HepG2 (cell line): ENCODE measurements around the gene SLC4A7. TPM values are rescaled to one million over a fixed set of nuclear protein-coding genes. Genes with fewer than 3 reads are reported as not detected.

Experiments
- FOXM1 ChIP-seq: sonication (generic); formaldehyde crosslinking; IDR thresholded peaks from 2 replicates; pipeline ENCODE4 v1.5.0; 2020; ENCODE audit warnings: missing genetic modification reagents
- GATA4 ChIP-seq: sonication (generic); IDR thresholded peaks from 2 replicates; pipeline ENCODE4 v1.6.1; 2016; ENCODE audit warnings: antibody characterized with exemption, low read depth, borderline replicate concordance
- MAFF ChIP-seq: IDR thresholded peaks from 2 replicates; pipeline ENCODE4 v1.6.1; 2011; ENCODE audit warnings: low read depth, low read length, improper control_type of control experiment
- MAFK ChIP-seq, 2 experiments: IDR thresholded peaks in 1 of 2; conservative IDR thresholded peaks in 1 of 2; 2 replicates each; pipeline ENCODE4 v1.6.1; 2011; ENCODE audit warnings: improper control_type of control experiment in 2 of 2, low read length in 2 of 2
- MIER3 ChIP-seq: IDR thresholded peaks from 2 replicates; pipeline ENCODE4 v1.6.1; 2016; ENCODE audit warnings: missing compliant biosample characterization, borderline replicate concordance
- NFE2L2 ChIP-seq: fragments of 150-350 bp; IDR thresholded peaks from 2 replicates; pipeline ENCODE4 v1.6.1; 2014; ENCODE audit warnings: low read length
- NFIC ChIP-seq: IDR thresholded peaks from 2 replicates; pipeline ENCODE4 v1.6.1; 2012; ENCODE audit warnings: mild to moderate bottlenecking, low read length, inconsistent platforms
- RBM22 ChIP-seq: fragments of 200-400 bp; formaldehyde crosslinking; optimal IDR thresholded peaks from 2 replicates; pipeline ENCODE3; 2017; ENCODE audit warnings: mild to moderate bottlenecking, low read length, moderate library complexity
- RFX3 ChIP-seq: IDR thresholded peaks from 2 replicates; pipeline ENCODE4 v1.6.1; 2016; ENCODE audit warnings: missing biosample characterization, missing genetic modification reagents
- SIX1 ChIP-seq: sonication (generic); formaldehyde crosslinking; IDR thresholded peaks from 2 replicates; pipeline ENCODE4 v1.4.0; 2020; ENCODE audit warnings: missing genetic modification reagents, borderline replicate concordance
- U2AF2 ChIP-seq: fragments of 200-400 bp; formaldehyde crosslinking; IDR thresholded peaks from 2 replicates; pipeline ENCODE4 v1.6.1; 2017; ENCODE audit warnings: low read depth, mild to moderate bottlenecking, low read length
- ZNF180 ChIP-seq: sonication (generic); formaldehyde crosslinking; IDR thresholded peaks from 2 replicates; pipeline ENCODE4 v1.4.0; 2020; ENCODE audit warnings: low read depth, missing genetic modification reagents, borderline replicate concordance
- ZNF589 ChIP-seq: sonication (generic); formaldehyde crosslinking; conservative IDR thresholded peaks from 2 replicates; pipeline ENCODE4 v1.8.0; 2022; ENCODE audit warnings: mild to moderate bottlenecking, moderate library complexity, missing genetic modification reagents
- ZNF598 ChIP-seq: sonication (generic); formaldehyde crosslinking; IDR thresholded peaks from 2 replicates; pipeline ENCODE4 v1.5.1; 2020; ENCODE audit warnings: mild to moderate bottlenecking, missing genetic modification reagents, borderline replicate concordance
- ZNF652 ChIP-seq: IDR thresholded peaks from 2 replicates; pipeline ENCODE4 v1.6.1; 2016; ENCODE audit warnings: low read depth, borderline replicate concordance
- ZNF883 ChIP-seq: sonication (generic); formaldehyde crosslinking; IDR thresholded peaks from 2 replicates; pipeline ENCODE4 v1.5.1; 2020; ENCODE audit warnings: mild to moderate bottlenecking, missing genetic modification reagents; ENCODE audit errors: not compliant biosample characterization
- polyA plus RNA-seq, 8 experiments: library from polyadenylated mRNA; depleted of rRNA in 3 of 8; stranded (reverse) in 7 of 8; unstranded in 1 of 8; fragments of >200 nt; fragmentation: Illumina TruSeq in 4 of 8; extraction: Trizol in 4 of 8; gene quantifications; 2 replicates each; pipeline versions ENCODE4 v1.2.1 to v1.2.3, GENCODE V29; 2011 to 2016; ENCODE audit warnings: low read depth in 4 of 8, missing spikeins in 1 of 8, mixed read lengths in 1 of 8; ENCODE audit not compliant: insufficient read depth in 1 of 8
- total RNA-seq, 5 experiments: library from RNA; depleted of rRNA; stranded (reverse); fragments of >200 nt; fragmentation: Illumina TruSeq; extraction: Trizol; gene quantifications; 2 replicates each; pipeline ENCODE4 v1.2.3, GENCODE V29; 2016; ENCODE audit warnings: low read depth in 1 of 5
- TF ChIP-seq, protein P1 (sequence below): sonication (generic); formaldehyde crosslinking; conservative IDR thresholded peaks from 2 replicates; pipeline ENCODE4 v1.4.0; 2020; ENCODE audit warnings: missing genetic modification reagents
- TF ChIP-seq, protein P2 (sequence below): sonication (generic); formaldehyde crosslinking; IDR thresholded peaks from 2 replicates; pipeline ENCODE4 v1.5.0; 2020; ENCODE audit warnings: missing genetic modification reagents
- TF ChIP-seq, protein P3 (sequence below): sonication (generic); formaldehyde crosslinking; IDR thresholded peaks from 2 replicates; pipeline ENCODE4 v1.5.1; 2020; ENCODE audit warnings: mild to moderate bottlenecking, missing genetic modification reagents, moderate library complexity
- TF ChIP-seq, protein P4 (sequence below): sonication (generic); formaldehyde crosslinking; IDR thresholded peaks from 2 replicates; pipeline ENCODE4 v1.8.1; 2022; ENCODE audit warnings: mild to moderate bottlenecking, missing genetic modification reagents
- TF ChIP-seq, protein P5 (sequence below): fragments of 450-650 bp; IDR thresholded peaks from 2 replicates; pipeline ENCODE4 v1.6.1; 2017; ENCODE audit warnings: mild to moderate bottlenecking

The SLC4A7 gene
- total and polyA plus RNA-seq, 2 of the 13 experiments (the other 11 are each of a cell fraction or from before 2014, with no cell fraction given), result 16.4 to 43.8 TPM

DNA sequence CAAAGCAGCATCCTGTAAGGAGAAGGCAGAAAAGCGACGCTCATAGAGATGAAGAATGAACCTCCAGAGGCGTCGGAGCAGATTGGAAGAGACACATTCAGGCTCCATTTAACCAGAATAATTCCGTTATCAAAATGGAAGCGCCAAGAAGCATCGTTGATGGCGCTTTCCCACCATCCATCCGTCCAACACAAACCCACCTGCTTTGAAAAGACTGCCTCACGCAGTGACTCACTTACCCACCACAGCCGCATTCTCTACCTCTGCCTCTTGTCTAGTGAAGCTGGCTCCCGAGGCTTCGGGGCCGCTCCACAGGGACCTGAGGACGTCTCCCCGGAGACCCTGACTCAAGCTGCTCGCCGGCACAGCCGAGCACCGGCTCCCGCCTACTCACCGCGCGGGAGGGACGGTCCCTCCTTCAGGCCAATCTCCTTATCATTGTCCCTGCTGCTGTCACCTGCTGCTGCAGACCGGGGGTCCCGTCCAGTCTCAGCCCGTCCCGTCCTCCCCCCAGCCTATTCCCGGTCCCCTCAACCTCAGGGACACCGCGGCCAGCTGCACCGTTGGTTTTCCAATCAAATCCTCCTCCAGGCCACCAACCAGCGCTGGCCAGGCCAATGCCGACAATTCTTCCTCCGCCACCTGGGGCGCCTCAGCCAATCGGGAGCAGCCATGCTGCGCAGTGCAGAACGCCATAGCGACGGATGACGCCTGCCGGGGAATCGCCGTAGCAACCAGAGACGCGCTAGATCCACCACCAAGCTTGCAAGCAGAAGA is 115.2 kb downstream of the SLC4A7 start, which contains the start of gene NEK10 (continued):
- TF ChIP-seq, protein P1, sequence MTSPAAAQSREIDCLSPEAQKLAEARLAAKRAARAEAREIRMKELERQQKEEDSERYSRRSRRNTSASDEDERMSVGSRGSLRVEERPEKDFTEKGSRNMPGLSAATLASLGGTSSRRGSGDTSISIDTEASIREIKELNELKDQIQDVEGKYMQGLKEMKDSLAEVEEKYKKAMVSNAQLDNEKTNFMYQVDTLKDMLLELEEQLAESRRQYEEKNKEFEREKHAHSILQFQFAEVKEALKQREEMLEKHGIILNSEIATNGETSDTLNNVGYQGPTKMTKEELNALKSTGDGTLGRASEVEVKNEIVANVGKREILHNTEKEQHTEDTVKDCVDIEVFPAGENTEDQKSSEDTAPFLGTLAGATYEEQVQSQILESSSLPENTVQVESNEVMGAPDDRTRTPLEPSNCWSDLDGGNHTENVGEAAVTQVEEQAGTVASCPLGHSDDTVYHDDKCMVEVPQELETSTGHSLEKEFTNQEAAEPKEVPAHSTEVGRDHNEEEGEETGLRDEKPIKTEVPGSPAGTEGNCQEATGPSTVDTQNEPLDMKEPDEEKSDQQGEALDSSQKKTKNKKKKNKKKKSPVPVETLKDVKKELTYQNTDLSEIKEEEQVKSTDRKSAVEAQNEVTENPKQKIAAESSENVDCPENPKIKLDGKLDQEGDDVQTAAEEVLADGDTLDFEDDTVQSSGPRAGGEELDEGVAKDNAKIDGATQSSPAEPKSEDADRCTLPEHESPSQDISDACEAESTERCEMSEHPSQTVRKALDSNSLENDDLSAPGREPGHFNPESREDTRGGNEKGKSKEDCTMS (CRISPR knock-in tag), result no peak
- TF ChIP-seq RBM22 (peak; percentile 100), U2AF2 (peak; percentile 98), ZNF180 (CRISPR knock-in tag) (no peak), GATA4 (no peak), MIER3 (CRISPR knock-in tag) (no peak), NFIC (no peak), ZNF652 (CRISPR knock-in tag) (no peak), FOXM1 (CRISPR knock-in tag) (no peak), MAFF (no peak), ZNF589 (0 out of 2 replicates have a peak, but pooled peaks have one; percentile 32), ZNF883 (CRISPR knock-in tag) (no peak), RFX3 (CRISPR knock-in tag) (peak; percentile 100), ZNF598 (CRISPR knock-in tag) (no peak), NFE2L2 (no peak), SIX1 (CRISPR knock-in tag) (no peak), MAFK (conservative IDR thresholded peaks at IDR 0.05 in 1 of 2, IDR thresholded peaks at IDR 0.05 in 1 of 2; ENCODE audit: low read length in 2 of 2) (no peak)
- TF ChIP-seq, protein P2, sequence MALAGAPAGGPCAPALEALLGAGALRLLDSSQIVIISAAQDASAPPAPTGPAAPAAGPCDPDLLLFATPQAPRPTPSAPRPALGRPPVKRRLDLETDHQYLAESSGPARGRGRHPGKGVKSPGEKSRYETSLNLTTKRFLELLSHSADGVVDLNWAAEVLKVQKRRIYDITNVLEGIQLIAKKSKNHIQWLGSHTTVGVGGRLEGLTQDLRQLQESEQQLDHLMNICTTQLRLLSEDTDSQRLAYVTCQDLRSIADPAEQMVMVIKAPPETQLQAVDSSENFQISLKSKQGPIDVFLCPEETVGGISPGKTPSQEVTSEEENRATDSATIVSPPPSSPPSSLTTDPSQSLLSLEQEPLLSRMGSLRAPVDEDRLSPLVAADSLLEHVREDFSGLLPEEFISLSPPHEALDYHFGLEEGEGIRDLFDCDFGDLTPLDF (CRISPR knock-in tag), result no peak
- TF ChIP-seq, protein P3, sequence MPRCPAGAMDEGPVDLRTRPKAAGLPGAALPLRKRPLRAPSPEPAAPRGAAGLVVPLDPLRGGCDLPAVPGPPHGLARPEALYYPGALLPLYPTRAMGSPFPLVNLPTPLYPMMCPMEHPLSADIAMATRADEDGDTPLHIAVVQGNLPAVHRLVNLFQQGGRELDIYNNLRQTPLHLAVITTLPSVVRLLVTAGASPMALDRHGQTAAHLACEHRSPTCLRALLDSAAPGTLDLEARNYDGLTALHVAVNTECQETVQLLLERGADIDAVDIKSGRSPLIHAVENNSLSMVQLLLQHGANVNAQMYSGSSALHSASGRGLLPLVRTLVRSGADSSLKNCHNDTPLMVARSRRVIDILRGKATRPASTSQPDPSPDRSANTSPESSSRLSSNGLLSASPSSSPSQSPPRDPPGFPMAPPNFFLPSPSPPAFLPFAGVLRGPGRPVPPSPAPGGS (CRISPR knock-in tag), result no peak; the same call in 1 of the 2 replicates
- TF ChIP-seq, protein P4, sequence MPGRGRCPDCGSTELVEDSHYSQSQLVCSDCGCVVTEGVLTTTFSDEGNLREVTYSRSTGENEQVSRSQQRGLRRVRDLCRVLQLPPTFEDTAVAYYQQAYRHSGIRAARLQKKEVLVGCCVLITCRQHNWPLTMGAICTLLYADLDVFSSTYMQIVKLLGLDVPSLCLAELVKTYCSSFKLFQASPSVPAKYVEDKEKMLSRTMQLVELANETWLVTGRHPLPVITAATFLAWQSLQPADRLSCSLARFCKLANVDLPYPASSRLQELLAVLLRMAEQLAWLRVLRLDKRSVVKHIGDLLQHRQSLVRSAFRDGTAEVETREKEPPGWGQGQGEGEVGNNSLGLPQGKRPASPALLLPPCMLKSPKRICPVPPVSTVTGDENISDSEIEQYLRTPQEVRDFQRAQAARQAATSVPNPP (CRISPR knock-in tag), result no peak
- TF ChIP-seq, protein P5, sequence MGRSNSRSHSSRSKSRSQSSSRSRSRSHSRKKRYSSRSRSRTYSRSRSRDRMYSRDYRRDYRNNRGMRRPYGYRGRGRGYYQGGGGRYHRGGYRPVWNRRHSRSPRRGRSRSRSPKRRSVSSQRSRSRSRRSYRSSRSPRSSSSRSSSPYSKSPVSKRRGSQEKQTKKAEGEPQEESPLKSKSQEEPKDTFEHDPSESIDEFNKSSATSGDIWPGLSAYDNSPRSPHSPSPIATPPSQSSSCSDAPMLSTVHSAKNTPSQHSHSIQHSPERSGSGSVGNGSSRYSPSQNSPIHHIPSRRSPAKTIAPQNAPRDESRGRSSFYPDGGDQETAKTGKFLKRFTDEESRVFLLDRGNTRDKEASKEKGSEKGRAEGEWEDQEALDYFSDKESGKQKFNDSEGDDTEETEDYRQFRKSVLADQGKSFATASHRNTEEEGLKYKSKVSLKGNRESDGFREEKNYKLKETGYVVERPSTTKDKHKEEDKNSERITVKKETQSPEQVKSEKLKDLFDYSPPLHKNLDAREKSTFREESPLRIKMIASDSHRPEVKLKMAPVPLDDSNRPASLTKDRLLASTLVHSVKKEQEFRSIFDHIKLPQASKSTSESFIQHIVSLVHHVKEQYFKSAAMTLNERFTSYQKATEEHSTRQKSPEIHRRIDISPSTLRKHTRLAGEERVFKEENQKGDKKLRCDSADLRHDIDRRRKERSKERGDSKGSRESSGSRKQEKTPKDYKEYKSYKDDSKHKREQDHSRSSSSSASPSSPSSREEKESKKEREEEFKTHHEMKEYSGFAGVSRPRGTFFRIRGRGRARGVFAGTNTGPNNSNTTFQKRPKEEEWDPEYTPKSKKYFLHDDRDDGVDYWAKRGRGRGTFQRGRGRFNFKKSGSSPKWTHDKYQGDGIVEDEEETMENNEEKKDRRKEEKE, result no peak
